H9 (cell line): ENCODE results near the gene NFKB2. TPM values are rescaled to one million over a fixed set of nuclear protein-coding genes. Genes with fewer than 3 reads are reported as not detected.

Source experiments
- DNase-seq: peaks from one replicate; pipeline ENCODE4 v3.0.0-alpha.2; 2017
- H2AFZ ChIP-seq: one replicate; pipeline ENCODE4 v1.6.1; 2013; ENCODE audit warnings: mild to moderate bottlenecking, low read length, control low read depth, moderate library complexity
- H2AK5ac ChIP-seq: 2 replicates; pipeline ENCODE4 v1.6.1; 2013; ENCODE audit warnings: low read length, control low read depth, mixed read lengths; ENCODE audit not compliant: insufficient read length
- H2BK120ac ChIP-seq: one replicate; pipeline ENCODE4 v1.6.1; 2013; ENCODE audit warnings: low read depth, mild to moderate bottlenecking, low read length, control low read depth, inconsistent platforms; ENCODE audit not compliant: poor library complexity, severe bottlenecking
- H2BK12ac ChIP-seq: 2 replicates; pipeline ENCODE4 v1.6.1; 2013; ENCODE audit warnings: low read length, control low read depth, mixed read lengths, low read depth; ENCODE audit not compliant: insufficient read length
- H2BK15ac ChIP-seq: 2 replicates; pipeline ENCODE4 v1.6.1; 2013; ENCODE audit warnings: low read depth, low read length, control low read depth
- H2BK20ac ChIP-seq: one replicate; pipeline ENCODE4 v1.6.1; 2013; ENCODE audit warnings: low read depth, mild to moderate bottlenecking, low read length, control low read depth, inconsistent platforms; ENCODE audit not compliant: poor library complexity, severe bottlenecking
- H2BK5ac ChIP-seq: 2 replicates; pipeline ENCODE4 v1.6.1; 2013; ENCODE audit warnings: low read length, control low read depth, mixed read lengths; ENCODE audit not compliant: insufficient read length
- H3K14ac ChIP-seq: 2 replicates; pipeline ENCODE4 v1.6.1; 2013; ENCODE audit warnings: low read length, control low read depth; ENCODE audit not compliant: insufficient read depth
- H3K18ac ChIP-seq: 2 replicates; pipeline ENCODE4 v1.6.1; 2013; ENCODE audit warnings: low read depth, mild to moderate bottlenecking, mixed read lengths, low read length, control low read depth; ENCODE audit not compliant: insufficient read length
- H3K23ac ChIP-seq: 2 replicates; pipeline ENCODE4 v1.6.1; 2013; ENCODE audit warnings: low read length, control low read depth, mixed read lengths, low read depth; ENCODE audit not compliant: insufficient read length
- H3K23me2 ChIP-seq: 2 replicates; pipeline ENCODE4 v1.6.1; 2013; ENCODE audit warnings: low read depth, mild to moderate bottlenecking, mixed read lengths, low read length, control low read depth; ENCODE audit not compliant: insufficient read length, poor library complexity, severe bottlenecking
- H3K27ac ChIP-seq: 2 replicates; pipeline ENCODE4 v1.5.1; 2013; ENCODE audit warnings: low read length, control low read depth, mixed read lengths, low read depth; ENCODE audit not compliant: insufficient read length
- H3K27me3 ChIP-seq: 2 replicates; pipeline ENCODE4 v1.6.1; 2013; ENCODE audit warnings: low read length, control low read depth, inconsistent platforms; ENCODE audit not compliant: insufficient read depth
- H3K4ac ChIP-seq: 2 replicates; pipeline ENCODE4 v1.6.1; 2013; ENCODE audit warnings: low read depth, mild to moderate bottlenecking, control low read depth, inconsistent platforms, low read length, moderate library complexity
- H3K4me1 ChIP-seq: 2 replicates; pipeline ENCODE4 v1.6.1; 2013; ENCODE audit warnings: low read length, control low read depth, inconsistent platforms; ENCODE audit not compliant: insufficient read depth
- H3K4me2 ChIP-seq: 2 replicates; pipeline ENCODE4 v1.6.1; 2013; ENCODE audit warnings: low read length, control low read depth, mixed read lengths; ENCODE audit not compliant: insufficient read length, insufficient read depth
- H3K56ac ChIP-seq: 2 replicates; pipeline ENCODE4 v1.6.1; 2013; ENCODE audit warnings: low read depth, mild to moderate bottlenecking, mixed read lengths, low read length, control low read depth; ENCODE audit not compliant: insufficient read length
- H3K79me1 ChIP-seq: 2 replicates; pipeline ENCODE4 v1.6.1; 2013; ENCODE audit warnings: low read depth, mild to moderate bottlenecking, moderate library complexity, low read length, control low read depth, inconsistent platforms; ENCODE audit not compliant: insufficient read depth, poor library complexity, severe bottlenecking
- H3K79me2 ChIP-seq: 2 replicates; pipeline ENCODE4 v1.6.1; 2013; ENCODE audit warnings: low read length, control low read depth, inconsistent platforms; ENCODE audit not compliant: insufficient read depth
- H3K9ac ChIP-seq: 2 replicates; pipeline ENCODE4 v1.6.1; 2013; ENCODE audit warnings: low read length, control low read depth, mixed read lengths; ENCODE audit not compliant: insufficient read length; ENCODE audit errors: extremely low read depth
- H3K9me3 ChIP-seq: one replicate; pipeline ENCODE4 v1.6.1; 2013; ENCODE audit warnings: low read depth, low read length, inconsistent platforms; ENCODE audit not compliant: control insufficient read depth
- H3T11ph ChIP-seq: one replicate; pipeline ENCODE4 v1.6.1; 2013; ENCODE audit warnings: mild to moderate bottlenecking, low read length, control low read depth, inconsistent platforms
- H4K20me1 ChIP-seq: one replicate; pipeline ENCODE4 v1.6.1; 2013; ENCODE audit not compliant: control insufficient read depth, insufficient read length, insufficient read depth
- H4K5ac ChIP-seq: 2 replicates; pipeline ENCODE4 v1.6.1; 2013; ENCODE audit warnings: low read depth, mild to moderate bottlenecking, mixed read lengths, low read length, control low read depth; ENCODE audit not compliant: insufficient read length
- H4K8ac ChIP-seq: replicated peaks from 2 replicates; pipeline ENCODE4 v1.6.1; 2013; ENCODE audit warnings: low read length, control low read depth, mixed read lengths, low read depth; ENCODE audit not compliant: insufficient read length
- H4K91ac ChIP-seq: 2 replicates; pipeline ENCODE4 v1.6.1; 2013; ENCODE audit warnings: low read depth, mild to moderate bottlenecking, moderate library complexity, mixed read lengths, low read length, control low read depth; ENCODE audit not compliant: insufficient read length
- H3K27ac Mint-ChIP-seq, 3 experiments: 2 replicates in 2 of 3; 3 replicates in 1 of 3; pipeline ENCODE4 v1.8.0; 2020 to 2021; ENCODE audit warnings: mixed read lengths in 3 of 3, mild to moderate bottlenecking in 1 of 3, moderate library complexity in 1 of 3
- H3K27me3 Mint-ChIP-seq: 2 replicates; pipeline ENCODE4 v1.8.0; 2021; ENCODE audit warnings: low read depth, mild to moderate bottlenecking, moderate library complexity, mixed read lengths
- H3K36me3 Mint-ChIP-seq, 3 experiments: 2 replicates in 2 of 3; 3 replicates in 1 of 3; pipeline ENCODE4 v1.8.0; 2020 to 2021; ENCODE audit warnings: low read depth in 3 of 3, mixed read lengths in 3 of 3; ENCODE audit not compliant: insufficient read depth in 1 of 3
- H3K4me1 Mint-ChIP-seq, 2 experiments: 2 replicates each; pipeline ENCODE4 v1.8.0; 2020; ENCODE audit warnings: mixed read lengths in 2 of 2
- H3K4me3 Mint-ChIP-seq, 2 experiments: 2 replicates in 1 of 2; 3 replicates in 1 of 2; pipeline ENCODE4 v1.8.0; 2020 to 2021; ENCODE audit warnings: mild to moderate bottlenecking in 2 of 2, mixed read lengths in 2 of 2, moderate library complexity in 1 of 2
- H3K9me3 Mint-ChIP-seq, 2 experiments: 2 replicates in 1 of 2; 3 replicates in 1 of 2; pipeline ENCODE4 v1.8.0; 2020; ENCODE audit warnings: mild to moderate bottlenecking in 2 of 2, mixed read lengths in 2 of 2, moderate library complexity in 1 of 2
- CTCF ChIP-seq: fragments of 200-600 bp; sonication (generic); conservative IDR thresholded peaks from 3 replicates; pipeline ENCODE4 v1.8.0; 2021; ENCODE audit warnings: antibody characterized with exemption, mild to moderate bottlenecking
- WGBS: extraction: QIAGEN DNeasy Blood & Tissue Kit; methylation state at CpG from one replicate; pipeline ENCODE4 v1.1.7; 2013; ENCODE audit warnings: missing lambda C conversion rate, low lambda C conversion rate, mixed read lengths; ENCODE audit not compliant: insufficient read length; ENCODE audit errors: extremely low coverage; 5-methylcytosine and 5-hydroxymethylcytosine counted together
- total RNA-seq: library from RNA; stranded (reverse); gene quantifications from 2 replicates; pipeline ENCODE4 v1.2.1, GENCODE V29; 2021

Gene NFKB2
- total RNA-seq, 1 experiment from 2014 or later = 23.7 TPM

GRCh38 chr10:102432162-102432950 is 36.9 kb downstream of the NFKB2 start, which contains the start of gene CUEDC2:
CUEDC2 (minus strand) TSS chr10:102432574; CDS start chr10:102425188, 7,386 bp downstream.
- no peak within 1 kb of the TSS for H2BK15ac ChIP-seq
- H3K9me3 Mint-ChIP-seq = no peaks in the 10 kb centered on the region; a peak in 1 of 5 replicates
- H4K8ac ChIP-seq = no peak within 1 kb of the TSS
- H2BK12ac ChIP-seq = no peak within 1 kb of the TSS
- H3K27me3 Mint-ChIP-seq = peaks cover 52% of the 10 kb centered on the region
- H3K23me2 ChIP-seq = peaks cover 9% of the 10 kb centered on the region
- peaks cover 16 to 34% of the 10 kb centered on the region in 2 experiments for H3K4me1 Mint-ChIP-seq
- peak within 1 kb of the TSS; percentile 33 to 94 (median 68); a peak in 6 of 7 replicates for H3K27ac Mint-ChIP-seq
- peak within 1 kb of the TSS; percentile 71; the same call in 1 of the 2 replicates for H3K14ac ChIP-seq
- H2BK120ac ChIP-seq = peak within 1 kb of the TSS; percentile 39
- 0 out of 7 replicates have a peak, but pooled peaks cover 0 to 1% (median 0%) of the 10 kb centered on the region in 3 experiments for H3K36me3 Mint-ChIP-seq
- H3K9ac ChIP-seq = peak within 1 kb of the TSS; percentile 91
- H3K4me1 ChIP-seq = peaks cover 5% of the 10 kb centered on the region; the same call in 1 of the 2 replicates
- H3K4me3 Mint-ChIP-seq = peak within 1 kb of the TSS; percentile 89 to 97
- H3K9me3 ChIP-seq = no peaks in the 10 kb centered on the region
- H3K4me2 ChIP-seq = peak within 1 kb of the TSS; percentile 89
- no peak within 1 kb of the TSS for H3T11ph ChIP-seq
- no peak within 1 kb of the TSS for H3K4ac ChIP-seq
- no peak within 1 kb of the TSS for H2BK5ac ChIP-seq
- H3K23ac ChIP-seq = no peak within 1 kb of the TSS
- no peak within 1 kb of the TSS for H4K5ac ChIP-seq
- H2BK20ac ChIP-seq = no peak within 1 kb of the TSS
- H4K20me1 ChIP-seq = no peaks in the 10 kb centered on the region
- no peak for TF ChIP-seq CTCF
- no peaks in the 10 kb centered on the region for H3K79me2 ChIP-seq
- H3K18ac ChIP-seq = peak within 1 kb of the TSS; percentile 76
- H3K27me3 ChIP-seq = peaks cover 29% of the 10 kb centered on the region; the same call in 1 of the 2 replicates
- no peak within 1 kb of the TSS for H2AK5ac ChIP-seq
- no peak within 1 kb of the TSS for H4K91ac ChIP-seq
- H2AFZ ChIP-seq = no peak within 1 kb of the TSS
- H3K79me1 ChIP-seq = no peaks in the 10 kb centered on the region
- no peak within 1 kb of the TSS for H3K56ac ChIP-seq
- DNase-seq = peak; percentile 97
- WGBS = no CpG with 5 or more reads among the region's 52 CpGs
- no peak within 1 kb of the TSS for H3K27ac ChIP-seq
